NB4 (cell line): ENCODE results near the gene THEMIS.

ENCODE experiments used
- CTCF ChIP-seq: IDR thresholded peaks from one replicate; pipeline ENCODE4 v1.5.1; 2012; ENCODE audit warnings: low read depth, low read length
- POLR2A ChIP-seq: IDR thresholded peaks from 2 replicates; pipeline ENCODE4 v1.6.1; 2011; ENCODE audit warnings: mild to moderate bottlenecking; ENCODE audit not compliant: insufficient read length; ENCODE audit errors: extremely low read depth

- TF ChIP-seq POLR2A (no peak), CTCF (no peak)
These were observed 21.1 kb upstream of the THEMIS start for GRCh38 chr6:127921982-127922381.
